PC-3 (cell line): ENCODE results near the gene OR2Z1.

Experiments
- EZH2 ChIP-seq: fragments of 300-600 bp; sonication (generic); IDR thresholded peaks from one replicate; pipeline ENCODE4 v1.6.1; 2017; ENCODE audit warnings: antibody characterized with exemption, mild to moderate bottlenecking, low read length; ENCODE audit not compliant: unreplicated experiment
- EZH2phosphoT487 ChIP-seq: fragments of 300-600 bp; sonication (generic); IDR thresholded peaks from 2 replicates; pipeline ENCODE4 v1.6.1; 2018; ENCODE audit warnings: mild to moderate bottlenecking, antibody characterized with exemption, low read length, borderline replicate concordance
- TF ChIP-seq, protein P1 (sequence below): fragments of 300-600 bp; sonication (generic); conservative IDR thresholded peaks from 2 replicates; pipeline ENCODE4 v1.5.1; 2017; ENCODE audit warnings: antibody characterized with exemption, low read depth, mild to moderate bottlenecking, low read length

DNA sequence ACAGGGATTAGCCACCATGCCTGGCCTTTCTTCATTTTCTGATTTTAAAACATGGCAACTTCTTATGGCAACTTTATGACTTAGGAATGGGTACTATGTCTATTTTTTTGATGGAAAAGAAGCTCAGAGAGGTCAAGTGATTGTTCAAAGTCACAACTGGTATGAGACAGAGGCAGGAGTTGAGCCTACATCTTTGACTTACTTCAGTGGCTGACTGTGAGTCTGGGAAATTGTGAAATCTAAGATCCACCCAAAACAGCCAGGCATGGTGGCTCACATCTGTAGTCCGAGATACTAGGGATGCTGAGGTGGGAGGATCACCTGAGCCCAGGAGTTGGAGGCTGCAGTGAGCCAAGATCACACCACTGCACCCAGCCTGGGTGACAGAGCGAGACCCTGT, 20.5 kb upstream of the OR2Z1 start:
- TF ChIP-seq, protein P1, sequence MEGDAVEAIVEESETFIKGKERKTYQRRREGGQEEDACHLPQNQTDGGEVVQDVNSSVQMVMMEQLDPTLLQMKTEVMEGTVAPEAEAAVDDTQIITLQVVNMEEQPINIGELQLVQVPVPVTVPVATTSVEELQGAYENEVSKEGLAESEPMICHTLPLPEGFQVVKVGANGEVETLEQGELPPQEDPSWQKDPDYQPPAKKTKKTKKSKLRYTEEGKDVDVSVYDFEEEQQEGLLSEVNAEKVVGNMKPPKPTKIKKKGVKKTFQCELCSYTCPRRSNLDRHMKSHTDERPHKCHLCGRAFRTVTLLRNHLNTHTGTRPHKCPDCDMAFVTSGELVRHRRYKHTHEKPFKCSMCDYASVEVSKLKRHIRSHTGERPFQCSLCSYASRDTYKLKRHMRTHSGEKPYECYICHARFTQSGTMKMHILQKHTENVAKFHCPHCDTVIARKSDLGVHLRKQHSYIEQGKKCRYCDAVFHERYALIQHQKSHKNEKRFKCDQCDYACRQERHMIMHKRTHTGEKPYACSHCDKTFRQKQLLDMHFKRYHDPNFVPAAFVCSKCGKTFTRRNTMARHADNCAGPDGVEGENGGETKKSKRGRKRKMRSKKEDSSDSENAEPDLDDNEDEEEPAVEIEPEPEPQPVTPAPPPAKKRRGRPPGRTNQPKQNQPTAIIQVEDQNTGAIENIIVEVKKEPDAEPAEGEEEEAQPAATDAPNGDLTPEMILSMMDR = no peak
- TF ChIP-seq EZH2 = no peak
- no peak for TF ChIP-seq EZH2phosphoT487
